Colonic mucosa (tissue), 4 donors: ENCODE results near the gene FOXC2. TPM values are rescaled to one million over a fixed set of nuclear protein-coding genes. Genes with fewer than 3 reads are reported as not detected.

Experiments used
- DNase-seq: peaks from one replicate; pipeline ENCODE4 v3.0.0-alpha.2; 2020
- H3K27ac ChIP-seq: fragments of 200-600 bp; one replicate; pipeline ENCODE4 v1.8.0; 2021
- H3K27me3 ChIP-seq: fragments of 200-600 bp; one replicate; pipeline ENCODE4 v1.8.0; 2021
- H3K36me3 ChIP-seq: fragments of 200-600 bp; one replicate; pipeline ENCODE4 v1.8.0; 2021
- H3K4me1 ChIP-seq: fragments of 200-600 bp; one replicate; pipeline ENCODE4 v1.8.0; 2021; ENCODE audit warnings: mild to moderate bottlenecking
- H3K4me3 ChIP-seq: fragments of 200-600 bp; one replicate; pipeline ENCODE4 v1.8.0; 2021
- H3K9ac ChIP-seq, 2 donors: one replicate each; pipeline ENCODE4 v1.7.0; 2013; ENCODE audit warnings: control low read depth in 2 of 2, low read depth in 2 of 2, low read length in 2 of 2
- H3K9me3 ChIP-seq: fragments of 200-600 bp; one replicate; pipeline ENCODE4 v1.8.0; 2021
- CTCF ChIP-seq: fragments of 200-600 bp; IDR thresholded peaks from one replicate; pipeline ENCODE4 v1.8.0; 2022; ENCODE audit warnings: antibody characterized with exemption, mild to moderate bottlenecking
- intact Hi-C: fragments of 100-400 bp; cut with DNase I; formaldehyde crosslinking; loops from one replicate; pipeline ENCODE4 v1.14.1; 2022
- total RNA-seq, 2 donors: library from RNA; stranded (reverse); fragmentation: NEBNext Ultra II Directional in 1 of 2; extraction: Animal tissue kit (Norgen Biotek cat#: 25700) in 1 of 2; gene quantifications; one replicate each; pipeline ENCODE4 v1.2.1, GENCODE V29; 2021
- donor health status: healthy.
- donor health status: DM: no; HTN: no; CAD: no.
- donor health status: DM: no; HTN: no; CAD: no.

FOXC2 gene
- total RNA-seq: under 1 TPM; 0.11 to 0.22 TPM

DNA sequence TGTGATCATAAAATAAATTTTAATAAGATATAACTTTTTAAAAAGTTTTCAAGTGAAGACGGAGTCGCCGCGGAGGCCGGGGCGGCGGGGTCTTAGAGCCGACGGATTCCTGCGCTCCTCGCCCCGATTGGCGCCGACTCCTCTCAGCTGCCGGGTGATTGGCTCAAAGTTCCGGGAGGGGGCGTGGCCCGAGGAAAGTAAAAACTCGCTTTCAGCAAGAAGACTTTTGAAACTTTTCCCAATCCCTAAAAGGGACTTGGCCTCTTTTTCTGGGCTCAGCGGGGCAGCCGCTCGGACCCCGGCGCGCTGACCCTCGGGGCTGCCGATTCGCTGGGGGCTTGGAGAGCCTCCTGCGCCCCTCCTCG lies at the start of gene FOXC2:
FOXC2 (plus strand) TSS at position 229 of the 365 bp plus-strand sequence. CDS start 507 bp downstream, outside the sequence.
- no peak for TF ChIP-seq CTCF
- intact Hi-C loops: loop anchor here (10.0 kb wide), 1 partner anchor 638 kb away; no protein-coding TSS in a partner anchor
- Histone ChIP-seq H3K4me3 (no peak within 1 kb of the TSS), H3K27me3 (peaks cover 75% of the 10 kb centered on the region), H3K9me3 (no peaks in the 10 kb centered on the region), H3K9ac (peak within 1 kb of the TSS in 1 of 2 donors; percentile 35), H3K27ac (no peak within 1 kb of the TSS), H3K36me3 (no peaks in the 10 kb centered on the region), H3K4me1 (no peaks in the 10 kb centered on the region)
- DNase-seq: peak; percentile 70

GRCh38 chr16:86517033-86517432 lies 49.6 kb upstream of the FOXC2 start:
- peak overlapping the region; percentile 65 for H3K27ac ChIP-seq
- peak overlapping the region; percentile 28 for H3K4me3 ChIP-seq
- peak overlapping the region; percentile 68 to 76 for H3K9ac ChIP-seq
- H3K9me3 ChIP-seq: no peaks in the 10 kb centered on the region
- TF ChIP-seq CTCF: no peak
- no peaks in the 10 kb centered on the region for H3K36me3 ChIP-seq
- intact Hi-C loops: loop anchor here (2.0 to 10.0 kb wide), 2 partner anchors 176 to 322 kb away; no protein-coding TSS in a partner anchor
- DNase-seq: no peak
- no peaks in the 10 kb centered on the region for H3K4me1 ChIP-seq
- peaks cover 47% of the 10 kb centered on the region for H3K27me3 ChIP-seq

DNA sequence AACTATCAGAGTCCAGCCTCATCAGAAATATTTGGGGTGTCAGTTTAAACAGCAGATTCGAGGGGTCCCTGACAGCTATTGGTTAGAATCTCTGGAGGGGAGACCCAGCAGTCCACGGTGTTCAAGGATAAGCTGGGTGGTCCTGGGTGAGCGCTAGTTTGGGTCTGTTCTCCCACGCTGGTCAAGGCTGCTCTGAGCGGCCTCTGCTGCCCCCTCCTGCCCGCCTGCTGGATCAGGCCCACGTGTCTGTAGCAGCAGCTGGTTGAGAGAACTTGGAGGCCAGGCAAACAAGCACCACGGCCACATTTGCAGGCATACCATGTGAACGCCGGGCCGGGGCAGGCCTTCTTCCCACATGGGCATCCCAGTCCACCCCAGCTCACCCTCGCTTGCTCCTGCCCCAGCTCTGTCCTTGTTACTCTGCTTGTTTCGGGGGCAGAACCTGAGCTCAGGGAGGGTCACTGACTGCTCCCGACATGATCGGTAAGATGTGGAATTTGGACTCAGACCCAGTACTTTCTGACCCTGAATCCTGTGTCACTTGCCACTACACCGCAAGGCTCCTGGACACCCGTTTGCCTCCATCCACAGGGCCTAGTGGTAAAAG lies 48.9 kb upstream of the FOXC2 start:
- peak; percentile 53 for TF ChIP-seq CTCF
- Histone ChIP-seq H3K27me3 (peaks cover 40% of the 10 kb centered on the region), H3K27ac (peak overlapping the region; percentile 65), H3K4me1 (no peaks in the 10 kb centered on the region), H3K9ac (peak overlapping the region in 1 of 2 donors; percentile 68), H3K4me3 (no peak overlapping the region), H3K36me3 (no peaks in the 10 kb centered on the region), H3K9me3 (no peaks in the 10 kb centered on the region)
- intact Hi-C loops: loop anchor here (2.0 to 10.0 kb wide), 2 partner anchors 177 to 323 kb away; no protein-coding TSS in a partner anchor
- peak; percentile 64 for DNase-seq

- H3K9me3 ChIP-seq: no peaks in the 10 kb centered on the region
- no peaks in the 10 kb centered on the region for H3K4me1 ChIP-seq
- no peak for TF ChIP-seq CTCF
- DNase-seq: no peak
- H3K9ac ChIP-seq: peak overlapping the region; percentile 12
- no peak overlapping the region for H3K27ac ChIP-seq
- H3K4me3 ChIP-seq: no peak overlapping the region
- intact Hi-C loops: loop anchor here (10.0 kb wide), 1 partner anchor 324 kb away; no protein-coding TSS in a partner anchor
- H3K36me3 ChIP-seq: no peaks in the 10 kb centered on the region
- H3K27me3 ChIP-seq: peaks cover 30% of the 10 kb centered on the region
Measured at GRCh38 chr16:86519007-86519648, 47.5 kb upstream of the FOXC2 start.

GRCh38 chr16:86519649-86520316 lies 46.8 kb upstream of the FOXC2 start:
- DNase-seq: peak; percentile 57
- H3K9ac ChIP-seq: peak overlapping the region; percentile 12 to 34
- TF ChIP-seq CTCF: peak; percentile 90
- H3K9me3 ChIP-seq: no peaks in the 10 kb centered on the region
- H3K27ac ChIP-seq: peak overlapping the region; percentile 18
- H3K4me1 ChIP-seq: no peaks in the 10 kb centered on the region
- no peak overlapping the region for H3K4me3 ChIP-seq
- intact Hi-C loops: loop anchor here (2.0 to 10.0 kb wide), 3 partner anchors 325 to 695 kb away; no protein-coding TSS in a partner anchor
- no peaks in the 10 kb centered on the region for H3K36me3 ChIP-seq
- peaks cover 30% of the 10 kb centered on the region for H3K27me3 ChIP-seq
